IMR-90 (cell line): ENCODE data around the gene NCAPG2. TPM values are rescaled to one million over a fixed set of nuclear protein-coding genes. Genes with fewer than 3 reads are reported as not detected.

Source experiments
- ATAC-seq: fragments of 200-7000 bp; cut with Tn5 transposase; 2 replicates; pipeline ENCODE4 v1.9.1; 2020; ENCODE audit warnings: low read depth, mild to moderate bottlenecking, moderate library complexity
- BruUV-seq: library from RNA; stranded (reverse); fragments of 400-500 nt; replicated peaks from 2 replicates; lab custom pipeline; 2021; lab: Mats Ljungman, UMichigan
- CTCF ChIA-PET: fragments of 300-600 bp; formaldehyde crosslinking; extraction: SDS; loops from one replicate; lab custom pipeline; 2021; ENCODE audit warnings: antibody characterized with exemption; lab: Yijun Ruan, JAX
- POLR2A ChIA-PET: fragments of 300-600 bp; sonication (Branson Sonifier 250); formaldehyde crosslinking; loops from one replicate; lab custom pipeline; 2022; ENCODE audit warnings: antibody characterized with exemption; ENCODE audit not compliant: unreplicated experiment; lab: Charles Lee
- DNase-seq: peaks from one replicate; pipeline ENCODE4 v3.0.0; 2013
- H2AFZ ChIP-seq: replicated peaks from 2 replicates; pipeline ENCODE3; 2013; ENCODE audit warnings: low read length, mild to moderate bottlenecking; ENCODE audit not compliant: poor library complexity
- H2AK5ac ChIP-seq: 2 replicates; pipeline ENCODE4 v1.6.1; 2013; ENCODE audit warnings: low read depth, low read length, inconsistent platforms
- H2AK9ac ChIP-seq: replicated peaks from 2 replicates; pipeline ENCODE3; 2013; ENCODE audit warnings: mild to moderate bottlenecking, low read depth, low read length, moderate library complexity; ENCODE audit not compliant: poor library complexity
- H2BK120ac ChIP-seq: 2 replicates; pipeline ENCODE4 v1.6.1; 2013; ENCODE audit warnings: low read depth, low read length, inconsistent platforms
- H2BK15ac ChIP-seq: 3 replicates; pipeline ENCODE4 v1.6.1; 2013; ENCODE audit warnings: low read depth, low read length, inconsistent platforms
- H2BK20ac ChIP-seq: 2 replicates; pipeline ENCODE4 v1.6.1; 2013; ENCODE audit warnings: low read depth, mild to moderate bottlenecking, inconsistent platforms, low read length, moderate library complexity
- H2BK5ac ChIP-seq: 2 replicates; pipeline ENCODE4 v1.6.1; 2013; ENCODE audit warnings: mild to moderate bottlenecking, low read depth, low read length, inconsistent platforms; ENCODE audit not compliant: poor library complexity, severe bottlenecking
- H3K14ac ChIP-seq: replicated peaks from 2 replicates; pipeline ENCODE4 v1.6.1; 2013; ENCODE audit warnings: low read depth, low read length, inconsistent platforms
- H3K18ac ChIP-seq: 2 replicates; pipeline ENCODE4 v1.6.1; 2013; ENCODE audit warnings: low read depth, low read length, control low read depth
- H3K23ac ChIP-seq: 2 replicates; pipeline ENCODE4 v1.6.1; 2013; ENCODE audit warnings: low read depth, low read length, inconsistent platforms
- H3K27ac ChIP-seq: 2 replicates; pipeline ENCODE4 v1.5.1; 2013; ENCODE audit warnings: mild to moderate bottlenecking, control low read depth, low read length; ENCODE audit not compliant: insufficient read depth
- H3K27me3 ChIP-seq: 2 replicates; pipeline ENCODE4 v1.6.1; 2013; ENCODE audit warnings: low read length; ENCODE audit not compliant: control insufficient read depth, insufficient read depth
- H3K36me3 ChIP-seq: 2 replicates; pipeline ENCODE4 v1.6.1; 2013; ENCODE audit warnings: low read length, mixed read lengths; ENCODE audit not compliant: control insufficient read depth, insufficient read depth
- H3K4ac ChIP-seq: 2 replicates; pipeline ENCODE4 v1.6.1; 2013; ENCODE audit warnings: low read depth, low read length, inconsistent platforms
- H3K4me1 ChIP-seq: 2 replicates; pipeline ENCODE4 v1.6.1; 2013; ENCODE audit warnings: low read length, mixed read lengths; ENCODE audit not compliant: control insufficient read depth, insufficient read depth
- H3K4me2 ChIP-seq: 2 replicates; pipeline ENCODE4 v1.6.1; 2013; ENCODE audit warnings: low read depth, mild to moderate bottlenecking, control low read depth, low read length, moderate library complexity
- H3K4me3 ChIP-seq: 2 replicates; pipeline ENCODE4 v1.5.1; 2013; ENCODE audit warnings: low read depth, mild to moderate bottlenecking, control low read depth, low read length, moderate library complexity; ENCODE audit not compliant: insufficient read depth
- H3K56ac ChIP-seq: 2 replicates; pipeline ENCODE4 v1.6.1; 2013; ENCODE audit warnings: low read length, inconsistent platforms; ENCODE audit not compliant: insufficient read depth; ENCODE audit errors: extremely low read depth
- H3K79me1 ChIP-seq, 2 experiments: 2 replicates each; pipeline ENCODE4 v1.6.1; 2013; ENCODE audit warnings: low read length in 2 of 2, inconsistent platforms in 1 of 2, low read depth in 1 of 2
- H3K9ac ChIP-seq: 2 replicates; pipeline ENCODE4 v1.6.1; 2013; ENCODE audit warnings: low read depth, low read length, control low read depth
- H3K9me1 ChIP-seq: 2 replicates; pipeline ENCODE4 v1.6.1; 2013; ENCODE audit warnings: low read length, inconsistent platforms; ENCODE audit not compliant: insufficient read depth
- H3K9me3 ChIP-seq: 2 replicates; pipeline ENCODE4 v1.6.1; 2013; ENCODE audit warnings: low read length; ENCODE audit not compliant: control insufficient read depth, insufficient read depth
- H4K20me1 ChIP-seq: 2 replicates; pipeline ENCODE4 v1.6.1; 2013; ENCODE audit warnings: low read length, inconsistent platforms; ENCODE audit not compliant: insufficient read depth
- H4K5ac ChIP-seq: 2 replicates; pipeline ENCODE4 v1.6.1; 2013; ENCODE audit warnings: mild to moderate bottlenecking, low read depth, low read length, control low read depth
- H4K8ac ChIP-seq, 2 experiments: 2 replicates each; pipeline ENCODE4 v1.6.1; 2013; ENCODE audit warnings: low read depth in 2 of 2, low read length in 2 of 2, control low read depth in 1 of 2, inconsistent platforms in 1 of 2
- H4K91ac ChIP-seq: 2 replicates; pipeline ENCODE4 v1.6.1; 2013; ENCODE audit warnings: low read depth, low read length, inconsistent platforms; ENCODE audit not compliant: insufficient read depth
- BHLHE40 ChIP-seq: fragments of 150-350 bp; IDR thresholded peaks from 2 replicates; pipeline ENCODE4 v1.6.1; 2016; ENCODE audit warnings: mild to moderate bottlenecking, low read depth, low read length
- CEBPB ChIP-seq: IDR thresholded peaks from 2 replicates; pipeline ENCODE4 v1.6.1; 2012; ENCODE audit warnings: low read depth, low read length, improper control_type of control experiment
- CHD1 ChIP-seq: IDR thresholded peaks from 2 replicates; pipeline ENCODE4 v1.6.1; 2012; ENCODE audit warnings: low read depth, low read length, improper control_type of control experiment
- CTCF ChIP-seq: conservative IDR thresholded peaks from 2 replicates; pipeline ENCODE4 v1.5.1; 2012; ENCODE audit warnings: mild to moderate bottlenecking, low read depth, low read length, improper control_type of control experiment
- FOS ChIP-seq: fragments of 150-350 bp; IDR thresholded peaks from 2 replicates; pipeline ENCODE4 v1.6.1; 2016; ENCODE audit warnings: low read depth, low read length
- MAFK ChIP-seq: IDR thresholded peaks from 2 replicates; pipeline ENCODE4 v1.6.1; 2012; ENCODE audit warnings: low read depth, low read length, improper control_type of control experiment
- MAZ ChIP-seq: IDR thresholded peaks from 2 replicates; pipeline ENCODE4 v1.6.1; 2012; ENCODE audit warnings: low read depth, mild to moderate bottlenecking, low read length, improper control_type of control experiment, moderate library complexity, borderline replicate concordance
- MXI1 ChIP-seq: IDR thresholded peaks from 2 replicates; pipeline ENCODE4 v1.6.1; 2012; ENCODE audit warnings: low read depth, mild to moderate bottlenecking, low read length, moderate library complexity, borderline replicate concordance
- NFE2L2 ChIP-seq: fragments of 150-350 bp; IDR thresholded peaks from 2 replicates; pipeline ENCODE4 v1.6.1; 2016; ENCODE audit warnings: low read depth, mild to moderate bottlenecking, low read length
- POLR2A ChIP-seq: IDR thresholded peaks from 2 replicates; pipeline ENCODE4 v1.6.1; 2012; ENCODE audit warnings: mild to moderate bottlenecking, low read depth, low read length
- RAD21 ChIP-seq: IDR thresholded peaks from 2 replicates; pipeline ENCODE4 v1.6.1; 2012; ENCODE audit warnings: low read length, improper control_type of control experiment
- RCOR1 ChIP-seq: IDR thresholded peaks from 2 replicates; pipeline ENCODE4 v1.6.1; 2012; ENCODE audit warnings: mild to moderate bottlenecking, low read length, improper control_type of control experiment; ENCODE audit not compliant: insufficient replicate concordance
- RFX5 ChIP-seq: IDR thresholded peaks from 2 replicates; pipeline ENCODE4 v1.8.0; 2012; ENCODE audit warnings: low read depth, mild to moderate bottlenecking, low read length, moderate library complexity
- SMC3 ChIP-seq: fragments of 150-350 bp; IDR thresholded peaks from 2 replicates; pipeline ENCODE4 v1.6.1; 2016; ENCODE audit warnings: low read depth, mild to moderate bottlenecking, antibody characterized with exemption, low read length, moderate library complexity
- WGBS, 2 experiments: methylation state at CpG; one replicate each; pipeline versions ENCODE4 v1.1.5 to v1.1.7; 2013; ENCODE audit warnings: missing lambda C conversion rate in 2 of 2; ENCODE audit not compliant: insufficient read length in 1 of 2; ENCODE audit errors: extremely low coverage in 2 of 2; 5-methylcytosine and 5-hydroxymethylcytosine counted together
- dilution Hi-C: fragments of 300-500 bp; cut with HindIII; formaldehyde crosslinking; loops from one replicate; pipeline ENCODE4 v1.14.3; 2018; ENCODE audit warnings: low sequenced_read_pairs; ENCODE audit not compliant: unreplicated experiment
- in situ Hi-C: fragments of 300-500 bp; cut with MboI; formaldehyde crosslinking; loops from 3 replicates; pipeline ENCODE4 v1.14.3; 2019; ENCODE audit warnings: low sequenced_read_pairs, inconsistent platforms, mixed read lengths
- intact Hi-C: fragments of 100-400 bp; cut with micrococcal nuclease; formaldehyde crosslinking; loops from 2 replicates; pipeline ENCODE4 v1.10.0; 2022
- polyA plus RNA-seq, 3 experiments: library from polyadenylated mRNA; depleted of rRNA; stranded (reverse); fragments of >200 nt; gene quantifications; 2 replicates each; pipeline ENCODE4 v1.2.3, GENCODE V29; 2012; ENCODE audit warnings: low replicate concordance in 1 of 3
- total RNA-seq: library from RNA; depleted of rRNA; stranded (reverse); fragments of >200 nt; gene quantifications from 2 replicates; pipeline ENCODE4 v1.2.3, GENCODE V29; 2012
- TF ChIP-seq, protein P1 (sequence below): fragments of 150-350 bp; IDR thresholded peaks from 2 replicates; pipeline ENCODE4 v1.6.1; 2016; ENCODE audit warnings: low read depth, mild to moderate bottlenecking, low read length, moderate library complexity, borderline replicate concordance
- TF ChIP-seq, protein P2 (sequence below): fragments of 150-350 bp; IDR thresholded peaks from 2 replicates; pipeline ENCODE4 v1.6.1; 2017; ENCODE audit warnings: mild to moderate bottlenecking, antibody characterized with exemption, low read length, low read depth

NCAPG2 gene
- total and polyA plus RNA-seq, 2 of the 4 experiments (the other 2 are of a cell fraction): 25.6 to 25.8 TPM

- ChIA-PET CTCF (interaction anchor here (0.9 to 1.0 kb wide), 2 partner anchors 28 to 77 kb away, joined by 3 read pairs; no protein-coding TSS in a partner anchor), POLR2A (no interaction called here)
- DNase-seq: no peak
- Histone ChIP-seq H3K14ac (no peak overlapping the region), H3K27ac (no peak overlapping the region), H4K91ac (no peak overlapping the region), H3K79me1 (peaks cover 0 to 7% of the 10 kb centered on the region in 2 experiments; a peak in 2 of 4 replicates), H2BK120ac (no peak overlapping the region), H4K8ac (no peak overlapping the region), H3K4me2 (no peak overlapping the region), H3K9me3 (no peaks in the 10 kb centered on the region), H3K9ac (no peak overlapping the region), H3K27me3 (no peaks in the 10 kb centered on the region), H3K23ac (no peak overlapping the region), H2AK9ac (no peak overlapping the region), H2BK20ac (no peak overlapping the region), H3K18ac (no peak overlapping the region), H4K5ac (no peak overlapping the region), H3K56ac (no peak overlapping the region), H3K4ac (no peak overlapping the region), H2BK5ac (no peak overlapping the region), H2AK5ac (no peak overlapping the region), H2AFZ (no peak overlapping the region), H3K36me3 (no peaks in the 10 kb centered on the region), H2BK15ac (no peak overlapping the region), H3K9me1 (peaks cover 9% of the 10 kb centered on the region; the same call in 1 of the 2 replicates), H3K4me3 (no peak overlapping the region), H4K20me1 (no peaks in the 10 kb centered on the region), H3K4me1 (peaks cover 5% of the 10 kb centered on the region)
- in situ Hi-C loops (no loop called here), intact Hi-C loops (loop anchor here (5.0 to 10.0 kb wide), 2 partner anchors 64 to 206 kb away; partner anchors contain the start of gene ESYT2), dilution Hi-C loops (no loop called here)
- WGBS, 2 experiments: no CpG with 5 or more reads among the region's 4 CpGs
- no TSS peak for BruUV-seq
- TF ChIP-seq, protein P1, sequence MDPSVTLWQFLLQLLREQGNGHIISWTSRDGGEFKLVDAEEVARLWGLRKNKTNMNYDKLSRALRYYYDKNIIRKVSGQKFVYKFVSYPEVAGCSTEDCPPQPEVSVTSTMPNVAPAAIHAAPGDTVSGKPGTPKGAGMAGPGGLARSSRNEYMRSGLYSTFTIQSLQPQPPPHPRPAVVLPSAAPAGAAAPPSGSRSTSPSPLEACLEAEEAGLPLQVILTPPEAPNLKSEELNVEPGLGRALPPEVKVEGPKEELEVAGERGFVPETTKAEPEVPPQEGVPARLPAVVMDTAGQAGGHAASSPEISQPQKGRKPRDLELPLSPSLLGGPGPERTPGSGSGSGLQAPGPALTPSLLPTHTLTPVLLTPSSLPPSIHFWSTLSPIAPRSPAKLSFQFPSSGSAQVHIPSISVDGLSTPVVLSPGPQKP: no peak
- TF ChIP-seq MXI1 (no peak), RCOR1 (no peak), POLR2A (no peak), SMC3 (no peak), MAZ (no peak), RAD21 (no peak), MAFK (no peak), CHD1 (no peak), CTCF (no peak), CEBPB (no peak), BHLHE40 (no peak), RFX5 (no peak), FOS (no peak), NFE2L2 (no peak)
- TF ChIP-seq, protein P2, sequence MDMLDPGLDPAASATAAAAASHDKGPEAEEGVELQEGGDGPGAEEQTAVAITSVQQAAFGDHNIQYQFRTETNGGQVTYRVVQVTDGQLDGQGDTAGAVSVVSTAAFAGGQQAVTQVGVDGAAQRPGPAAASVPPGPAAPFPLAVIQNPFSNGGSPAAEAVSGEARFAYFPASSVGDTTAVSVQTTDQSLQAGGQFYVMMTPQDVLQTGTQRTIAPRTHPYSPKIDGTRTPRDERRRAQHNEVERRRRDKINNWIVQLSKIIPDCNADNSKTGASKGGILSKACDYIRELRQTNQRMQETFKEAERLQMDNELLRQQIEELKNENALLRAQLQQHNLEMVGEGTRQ: no peak
- ATAC-seq: no peak
Observed at GRCh38 chr7:158618745-158619140, 85.9 kb downstream of the NCAPG2 start.
